Astrocyte (in vitro differentiated cells and primary cell): ENCODE data around the gene ANKRD44. TPM values are rescaled to one million over a fixed set of nuclear protein-coding genes. Genes with fewer than 3 reads are reported as not detected.

Experiments
- DNase-seq: peaks from one replicate; pipeline ENCODE4 v3.0.0-alpha.2; 2010; ENCODE audit warnings: low read depth
- FAIRE-seq: peaks from 2 replicates; lab custom pipeline; 2011; peaks lifted over from hg19 to GRCh38; lab: Jason Lieb, UNC
- H2AFZ ChIP-seq: 2 replicates; pipeline ENCODE4 v1.6.0; 2012; ENCODE audit warnings: low read depth, low read length, inconsistent platforms
- H3K27ac ChIP-seq: 2 replicates; pipeline ENCODE4 v1.5.1; 2011; ENCODE audit warnings: low read depth, low read length, inconsistent platforms
- H3K27me3 ChIP-seq: 2 replicates; pipeline ENCODE4 v1.6.0; 2011; ENCODE audit warnings: low read length, inconsistent platforms; ENCODE audit not compliant: insufficient read depth
- H3K36me3 ChIP-seq: 2 replicates; pipeline ENCODE4 v1.5.1; 2011; ENCODE audit warnings: low read length, inconsistent platforms; ENCODE audit not compliant: insufficient read depth
- H3K4me1 ChIP-seq: 2 replicates; pipeline ENCODE4 v1.5.1; 2011; ENCODE audit warnings: low read length, inconsistent platforms; ENCODE audit not compliant: insufficient read depth
- H3K4me2 ChIP-seq: 2 replicates; pipeline ENCODE4 v1.6.0; 2012; ENCODE audit warnings: low read length, inconsistent platforms
- H3K4me3 ChIP-seq: 2 replicates; pipeline ENCODE4 v1.5.1; 2011; ENCODE audit warnings: low read depth, mild to moderate bottlenecking, low read length, inconsistent platforms; ENCODE audit not compliant: insufficient read depth
- H3K79me2 ChIP-seq: 2 replicates; pipeline ENCODE4 v1.6.0; 2012; ENCODE audit warnings: mild to moderate bottlenecking, low read length, inconsistent platforms; ENCODE audit not compliant: insufficient read depth
- H3K9ac ChIP-seq: 2 replicates; pipeline ENCODE4 v1.6.0; 2012; ENCODE audit warnings: mild to moderate bottlenecking, low read length, inconsistent platforms
- H3K9me3 ChIP-seq: 2 replicates; pipeline ENCODE4 v1.5.1; 2012; ENCODE audit warnings: low read depth, mild to moderate bottlenecking, low read length, inconsistent platforms; ENCODE audit not compliant: insufficient read depth
- H4K20me1 ChIP-seq: 2 replicates; pipeline ENCODE4 v1.6.0; 2012; ENCODE audit warnings: low read length, inconsistent platforms; ENCODE audit not compliant: insufficient read depth
- H3K27ac Mint-ChIP-seq: one replicate; pipeline ENCODE4 v1.8.0; 2021; ENCODE audit warnings: mild to moderate bottlenecking, mixed read lengths; ENCODE audit not compliant: unreplicated experiment
- H3K27me3 Mint-ChIP-seq: one replicate; pipeline ENCODE4 v1.8.0; 2021; ENCODE audit warnings: low read depth, mixed read lengths; ENCODE audit not compliant: unreplicated experiment
- H3K36me3 Mint-ChIP-seq: one replicate; pipeline ENCODE4 v1.8.0; 2021; ENCODE audit warnings: low read depth, mixed read lengths; ENCODE audit not compliant: unreplicated experiment
- H3K4me1 Mint-ChIP-seq: one replicate; pipeline ENCODE4 v1.8.0; 2021; ENCODE audit warnings: low read depth, mixed read lengths; ENCODE audit not compliant: unreplicated experiment
- H3K4me3 Mint-ChIP-seq: one replicate; pipeline ENCODE4 v1.8.0; 2021; ENCODE audit warnings: mild to moderate bottlenecking, moderate library complexity, mixed read lengths; ENCODE audit not compliant: unreplicated experiment
- H3K9me3 Mint-ChIP-seq: one replicate; pipeline ENCODE4 v1.8.0; 2021; ENCODE audit warnings: mild to moderate bottlenecking, mixed read lengths; ENCODE audit not compliant: unreplicated experiment
- CTCF ChIP-seq: IDR thresholded peaks from 2 replicates; pipeline ENCODE4 v1.5.1; 2011; ENCODE audit warnings: low read depth, mild to moderate bottlenecking, inconsistent platforms, low read length, moderate library complexity; ENCODE audit not compliant: insufficient read depth
- EZH2 ChIP-seq: IDR thresholded peaks from 2 replicates; pipeline ENCODE4 v1.6.1; 2012; ENCODE audit warnings: mild to moderate bottlenecking, low read length, inconsistent platforms; ENCODE audit not compliant: insufficient read depth
- total RNA-seq: library from RNA; stranded (reverse); gene quantifications from 2 replicates; pipeline ENCODE4 v1.2.1, GENCODE V29; 2021

Gene ANKRD44
- total RNA-seq, 1 donor from 2014 or later, result 7.2 TPM

GRCh38 chr2:197229509-197230443 lies 80.8 kb downstream of the ANKRD44 start:
- DNase-seq, result peak; percentile 90

GRCh38 chr2:197223451-197223850 lies 87.1 kb downstream of the ANKRD44 start:
- H3K27ac Mint-ChIP-seq, result no peak overlapping the region
- H3K9ac ChIP-seq, result no peak overlapping the region
- H3K27me3 ChIP-seq, result no peaks in the 10 kb centered on the region
- FAIRE-seq (no peak), DNase-seq (no peak)
- no peak for TF ChIP-seq CTCF
- no peak for TF ChIP-seq EZH2
- no peaks in the 10 kb centered on the region for H3K9me3 ChIP-seq
- no peaks in the 10 kb centered on the region for H3K9me3 Mint-ChIP-seq
- no peak overlapping the region for H3K4me2 ChIP-seq
- H3K4me1 ChIP-seq, result no peaks in the 10 kb centered on the region
- H3K79me2 ChIP-seq, result no peaks in the 10 kb centered on the region
- peaks cover 2% of the 10 kb centered on the region for H3K27me3 Mint-ChIP-seq
- H3K36me3 Mint-ChIP-seq, result no peaks in the 10 kb centered on the region
- no peak overlapping the region for H3K27ac ChIP-seq
- no peak overlapping the region for H2AFZ ChIP-seq
- no peaks in the 10 kb centered on the region for H3K36me3 ChIP-seq
- no peaks in the 10 kb centered on the region for H4K20me1 ChIP-seq
- no peak overlapping the region for H3K4me3 ChIP-seq
- no peaks in the 10 kb centered on the region for H3K4me1 Mint-ChIP-seq
- no peak overlapping the region for H3K4me3 Mint-ChIP-seq

More at GRCh38 chr2:197229509-197230443, 80.8 kb downstream of the ANKRD44 start:
- Mint-ChIP-seq H3K4me3 (no peak overlapping the region), H3K9me3 (no peaks in the 10 kb centered on the region), H3K36me3 (no peaks in the 10 kb centered on the region), H3K4me1 (peaks cover 6% of the 10 kb centered on the region), H3K27me3 (no peaks in the 10 kb centered on the region), H3K27ac (no peak overlapping the region)
- no peak for TF ChIP-seq CTCF
- Histone ChIP-seq H3K4me1 (no peaks in the 10 kb centered on the region), H3K79me2 (no peaks in the 10 kb centered on the region), H3K4me2 (no peak overlapping the region), H2AFZ (no peak overlapping the region), H3K36me3 (no peaks in the 10 kb centered on the region), H3K9ac (no peak overlapping the region), H3K27me3 (no peaks in the 10 kb centered on the region), H4K20me1 (no peaks in the 10 kb centered on the region), H3K9me3 (no peaks in the 10 kb centered on the region), H3K4me3 (no peak overlapping the region), H3K27ac (no peak overlapping the region)
- FAIRE-seq, result peak; percentile 29

- Mint-ChIP-seq H3K27ac (no peak overlapping the region), H3K4me1 (peaks cover 13% of the 10 kb centered on the region), H3K27me3 (peaks cover 2% of the 10 kb centered on the region), H3K4me3 (no peak overlapping the region), H3K9me3 (no peaks in the 10 kb centered on the region), H3K36me3 (no peaks in the 10 kb centered on the region)
- H3K9me3 ChIP-seq, result no peaks in the 10 kb centered on the region
- H2AFZ ChIP-seq, result no peak overlapping the region
- DNase-seq, result no peak
- no peak overlapping the region for H3K4me3 ChIP-seq
- no peaks in the 10 kb centered on the region for H3K36me3 ChIP-seq
- H3K79me2 ChIP-seq, result no peaks in the 10 kb centered on the region
- H3K27me3 ChIP-seq, result no peaks in the 10 kb centered on the region
- no peak for FAIRE-seq
- no peak overlapping the region for H3K4me2 ChIP-seq
- no peak overlapping the region for H3K9ac ChIP-seq
- TF ChIP-seq CTCF (no peak), EZH2 (no peak)
- H3K4me1 ChIP-seq, result peaks cover 9% of the 10 kb centered on the region
- no peak overlapping the region for H3K27ac ChIP-seq
- H4K20me1 ChIP-seq, result no peaks in the 10 kb centered on the region
These were observed 90.9 kb downstream of the ANKRD44 start for GRCh38 chr2:197219636-197220035.
